HG03439 (cell line): ENCODE measurements around the gene HELQ.
"Not testable (repeated sequence)": the region's sequence is repeated elsewhere in the genome, so short reads cannot be mapped to it uniquely, and the experiment has no call there.

Source experiments
- ATAC-seq: cut with Tn5 transposase; IDR thresholded peaks from one replicate; pipeline ENCODE4 v1.9.1; 2021; ENCODE audit warnings: mild to moderate bottlenecking, moderate library complexity; ENCODE audit not compliant: unreplicated experiment

The HELQ gene

GRCh38 chr4:83436680-83437079, 18.9 kb downstream of the HELQ start:
- ATAC-seq = no peak

GRCh38 chr4:83431200-83431599, 24.4 kb downstream of the HELQ start:
- ATAC-seq = no peak

- ATAC-seq = no peak
Observed at GRCh38 chr4:83418211-83418610, 37.4 kb downstream of the HELQ start.

GRCh38 chr4:83417566-83417965, 38.1 kb downstream of the HELQ start:
- no peak for ATAC-seq

- ATAC-seq = no peak
Observed at GRCh38 chr4:83413676-83414075, 41.9 kb downstream of the HELQ start.

GRCh38 chr4:83408908-83409307, 46.7 kb downstream of the HELQ start:
- ATAC-seq = no peak

GRCh38 chr4:83405844-83406816, 49.5 kb downstream of the HELQ start:
- ATAC-seq = no peak

- not testable (repeated sequence) for ATAC-seq
Observed at GRCh38 chr4:83398158-83398557, 57.5 kb downstream of the HELQ start.

- ATAC-seq = no peak
Observed at GRCh38 chr4:83393908-83394307, 61.7 kb downstream of the HELQ start.

- ATAC-seq = no peak
Observed at GRCh38 chr4:83392562-83392961, 63.1 kb downstream of the HELQ start.

- ATAC-seq = no peak
Observed at GRCh38 chr4:83390944-83391343, 64.7 kb downstream of the HELQ start.

GRCh38 chr4:83389756-83390505, 65.7 kb downstream of the HELQ start:
- ATAC-seq = no peak

GRCh38 chr4:83389037-83389720, 66.4 kb downstream of the HELQ start:
- ATAC-seq = no peak

- no peak for ATAC-seq
Observed at GRCh38 chr4:83388313-83388676, 67.3 kb downstream of the HELQ start.

- ATAC-seq = no peak
Observed at GRCh38 chr4:83387476-83388312, 67.9 kb downstream of the HELQ start.

- no peak for ATAC-seq
Observed at GRCh38 chr4:83387012-83387411, 68.6 kb downstream of the HELQ start.

- no peak for ATAC-seq
Observed at GRCh38 chr4:83382850-83383249, 72.8 kb downstream of the HELQ start.

- no peak for ATAC-seq
Observed at GRCh38 chr4:83381173-83381572, 74.5 kb downstream of the HELQ start.

- ATAC-seq = no peak
Observed at GRCh38 chr4:83378419-83378818, 77.2 kb downstream of the HELQ start.

- no peak for ATAC-seq
Observed at GRCh38 chr4:83372931-83373330, 82.7 kb downstream of the HELQ start.

- no peak for ATAC-seq
Observed at GRCh38 chr4:83371936-83372335, 83.7 kb downstream of the HELQ start.
